Activated B cell treated with CpG ODN at 0.5 μM for 24 hours (primary cell): ENCODE results near the gene GALNT10. TPM values are rescaled to one million over a fixed set of nuclear protein-coding genes. Genes with fewer than 3 reads are reported as not detected.

ENCODE experiments used
- ATAC-seq: fragments of 200-7000 bp; cut with Tn5 transposase; one replicate; pipeline ENCODE4 v1.10.0; 2021; ENCODE audit warnings: low read depth, mild to moderate bottlenecking, moderate library complexity
- CTCF ChIA-PET: fragments of 350-600 bp; sonication (Branson Sonifier 250); formaldehyde crosslinking; loops from one replicate; lab custom pipeline; 2021; ENCODE audit warnings: antibody characterized with exemption; lab: Charles Lee
- POLR2A ChIA-PET: fragments of 350-600 bp; sonication (Branson Sonifier 250); formaldehyde crosslinking; loops from one replicate; lab custom pipeline; 2021; ENCODE audit warnings: antibody characterized with exemption; lab: Charles Lee
- DNase-seq: peaks from one replicate; pipeline ENCODE4 v3.0.0; 2022
- H3K27ac Mint-ChIP-seq: one replicate; pipeline ENCODE4 v1.8.0; 2020; ENCODE audit warnings: mixed read lengths
- H3K27me3 Mint-ChIP-seq: one replicate; pipeline ENCODE4 v1.8.0; 2021; ENCODE audit warnings: mixed read lengths
- H3K36me3 Mint-ChIP-seq: one replicate; pipeline ENCODE4 v1.8.0; 2021; ENCODE audit warnings: low read depth, mixed read lengths
- H3K4me1 Mint-ChIP-seq: one replicate; pipeline ENCODE4 v1.8.0; 2021; ENCODE audit warnings: mixed read lengths
- H3K4me3 Mint-ChIP-seq: one replicate; pipeline ENCODE4 v1.8.0; 2020; ENCODE audit warnings: mild to moderate bottlenecking, mixed read lengths
- H3K9me3 Mint-ChIP-seq: one replicate; pipeline ENCODE4 v1.8.0; 2020; ENCODE audit warnings: mixed read lengths
- intact Hi-C: fragments of 100-400 bp; cut with micrococcal nuclease; formaldehyde crosslinking; loops from one replicate; pipeline ENCODE4 v1.15.1; 2024
- total RNA-seq: library from RNA; stranded (reverse); gene quantifications from 2 replicates; pipeline ENCODE4 v1.2.3, GENCODE V29; 2022
- TF ChIP-seq, protein P1 (sequence below): fragments of 200-600 bp; IDR thresholded peaks from one replicate; pipeline ENCODE4 v1.8.0; 2022; ENCODE audit warnings: antibody characterized with exemption, mild to moderate bottlenecking

Gene GALNT10
- total RNA-seq, 1 donor from 2014 or later = 41.5 TPM

GRCh38 chr5:154198611-154199230 is 8.2 kb downstream of the GALNT10 start:
- intact Hi-C loops = no loop called here
- ATAC-seq = no peak
- no peak for DNase-seq
- Mint-ChIP-seq H3K4me1 (peaks cover 55% of the 10 kb centered on the region), H3K4me3 (no peak overlapping the region), H3K9me3 (no peaks in the 10 kb centered on the region), H3K27ac (no peak overlapping the region), H3K36me3 (peaks cover 55% of the 10 kb centered on the region), H3K27me3 (no peaks in the 10 kb centered on the region)
- ChIA-PET CTCF (interaction anchor here (2.4 kb wide), 1 partner anchor 206 kb away, joined by 11 read pairs; no protein-coding TSS in a partner anchor), POLR2A (no interaction called here)
- TF ChIP-seq, protein P1, sequence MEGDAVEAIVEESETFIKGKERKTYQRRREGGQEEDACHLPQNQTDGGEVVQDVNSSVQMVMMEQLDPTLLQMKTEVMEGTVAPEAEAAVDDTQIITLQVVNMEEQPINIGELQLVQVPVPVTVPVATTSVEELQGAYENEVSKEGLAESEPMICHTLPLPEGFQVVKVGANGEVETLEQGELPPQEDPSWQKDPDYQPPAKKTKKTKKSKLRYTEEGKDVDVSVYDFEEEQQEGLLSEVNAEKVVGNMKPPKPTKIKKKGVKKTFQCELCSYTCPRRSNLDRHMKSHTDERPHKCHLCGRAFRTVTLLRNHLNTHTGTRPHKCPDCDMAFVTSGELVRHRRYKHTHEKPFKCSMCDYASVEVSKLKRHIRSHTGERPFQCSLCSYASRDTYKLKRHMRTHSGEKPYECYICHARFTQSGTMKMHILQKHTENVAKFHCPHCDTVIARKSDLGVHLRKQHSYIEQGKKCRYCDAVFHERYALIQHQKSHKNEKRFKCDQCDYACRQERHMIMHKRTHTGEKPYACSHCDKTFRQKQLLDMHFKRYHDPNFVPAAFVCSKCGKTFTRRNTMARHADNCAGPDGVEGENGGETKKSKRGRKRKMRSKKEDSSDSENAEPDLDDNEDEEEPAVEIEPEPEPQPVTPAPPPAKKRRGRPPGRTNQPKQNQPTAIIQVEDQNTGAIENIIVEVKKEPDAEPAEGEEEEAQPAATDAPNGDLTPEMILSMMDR = no peak

DNA sequence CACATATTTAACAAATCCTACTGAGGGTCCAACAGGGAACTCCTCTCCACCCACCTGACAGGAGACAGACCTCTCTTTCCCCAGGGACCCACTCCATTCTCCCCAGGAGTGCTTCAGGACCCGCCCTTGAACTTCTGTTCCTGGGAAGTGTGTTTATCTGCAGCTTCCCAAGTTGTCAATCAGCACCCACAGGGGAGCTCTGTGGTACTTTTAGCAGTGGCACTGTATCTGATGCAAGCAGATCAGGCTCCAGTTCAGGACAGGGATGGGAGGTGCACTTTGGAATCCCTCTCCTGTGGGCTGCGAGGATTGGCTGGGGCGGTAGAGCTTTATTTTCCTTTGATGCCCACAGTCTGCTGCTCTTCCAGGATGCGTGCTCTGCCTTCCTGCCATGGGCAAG is 8.7 kb downstream of the GALNT10 start:
- Mint-ChIP-seq H3K27ac (no peak overlapping the region), H3K9me3 (no peaks in the 10 kb centered on the region), H3K27me3 (no peaks in the 10 kb centered on the region), H3K4me3 (no peak overlapping the region), H3K36me3 (peaks cover 52% of the 10 kb centered on the region), H3K4me1 (peaks cover 50% of the 10 kb centered on the region)
- TF ChIP-seq, protein P1 = no peak
- ATAC-seq = no peak
- intact Hi-C loops = no loop called here
- POLR2A ChIA-PET = no interaction called here
- DNase-seq = no peak
- CTCF ChIA-PET = no interaction called here

GRCh38 chr5:154199671-154200220 is 9.2 kb downstream of the GALNT10 start:
- intact Hi-C loops = no loop called here
- no peak for ATAC-seq
- DNase-seq = no peak
- CTCF ChIA-PET = no interaction called here
- Mint-ChIP-seq H3K4me1 (peaks cover 48% of the 10 kb centered on the region), H3K27me3 (no peaks in the 10 kb centered on the region), H3K4me3 (no peak overlapping the region), H3K36me3 (peaks cover 51% of the 10 kb centered on the region), H3K27ac (no peak overlapping the region), H3K9me3 (no peaks in the 10 kb centered on the region)
- POLR2A ChIA-PET = interaction anchor here (3.2 kb wide), 1 partner anchor 9 kb away, joined by 18 read pairs; the partner anchor contains the start of gene GALNT10
- TF ChIP-seq, protein P1 = no peak

- Mint-ChIP-seq H3K27me3 (no peaks in the 10 kb centered on the region), H3K27ac (no peak overlapping the region), H3K4me1 (peaks cover 48% of the 10 kb centered on the region), H3K9me3 (no peaks in the 10 kb centered on the region), H3K4me3 (no peak overlapping the region), H3K36me3 (peaks cover 52% of the 10 kb centered on the region)
- ChIA-PET CTCF (interaction anchor here (1.3 kb wide), 1 partner anchor 11 kb away, joined by 4 read pairs; no protein-coding TSS in a partner anchor), POLR2A (interaction anchor here (3.2 kb wide), 1 partner anchor 10 kb away, joined by 18 read pairs; the partner anchor contains the start of gene GALNT10)
- DNase-seq (no peak), ATAC-seq (no peak)
- intact Hi-C loops = no loop called here
- TF ChIP-seq, protein P1 = no peak
These were observed 9.7 kb downstream of the GALNT10 start for GRCh38 chr5:154200221-154200620.

DNA sequence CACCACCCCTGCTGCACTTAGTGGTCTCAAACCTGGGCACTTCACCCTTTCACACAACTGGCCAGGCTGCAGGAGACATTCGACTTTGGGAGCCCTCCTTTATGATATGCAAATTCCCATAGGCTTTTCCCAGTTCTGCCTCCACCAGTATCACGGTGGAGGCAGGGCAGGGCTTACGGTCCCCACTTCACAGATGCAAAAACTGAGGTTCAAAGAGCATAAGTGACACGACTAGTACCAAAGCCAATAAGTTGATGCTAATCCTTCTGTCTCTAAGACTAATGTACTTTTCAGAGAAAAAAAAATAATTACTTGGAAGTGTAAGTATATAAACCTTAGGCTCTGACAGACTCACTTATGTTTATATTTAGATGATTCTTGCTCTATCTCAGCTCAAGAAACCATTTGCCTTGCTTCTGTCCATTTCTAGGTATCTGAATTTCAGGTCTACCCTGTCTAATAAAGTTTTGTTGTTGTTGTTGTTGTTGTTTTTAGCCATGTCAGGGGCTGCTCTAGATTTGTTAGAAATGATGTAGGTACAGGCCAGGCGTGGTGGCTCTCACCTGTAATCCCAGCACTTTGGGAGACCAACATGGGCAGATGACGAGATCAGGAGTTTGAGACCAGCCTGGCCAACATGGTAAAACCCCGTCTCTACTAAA is 10.7 kb downstream of the GALNT10 start:
- peaks cover 49% of the 10 kb centered on the region for H3K36me3 Mint-ChIP-seq
- no peak overlapping the region for H3K4me3 Mint-ChIP-seq
- no peaks in the 10 kb centered on the region for H3K9me3 Mint-ChIP-seq
- DNase-seq (no peak), ATAC-seq (no peak)
- H3K27ac Mint-ChIP-seq = no peak overlapping the region
- intact Hi-C loops = no loop called here
- POLR2A ChIA-PET = interaction anchor here (3.2 kb wide), 1 partner anchor 11 kb away, joined by 18 read pairs; the partner anchor contains the start of gene GALNT10
- TF ChIP-seq, protein P1 = no peak
- H3K27me3 Mint-ChIP-seq = no peaks in the 10 kb centered on the region
- CTCF ChIA-PET = interaction anchor here (1.3 kb wide), 1 partner anchor 12 kb away, joined by 4 read pairs; no protein-coding TSS in a partner anchor
- H3K4me1 Mint-ChIP-seq = peaks cover 46% of the 10 kb centered on the region
